Keratinocyte (primary cell): ENCODE measurements around the gene CEP131.

Experiments
- CTCF ChIP-seq, 3 experiments: IDR thresholded peaks in 1 of 3; conservative IDR thresholded peaks in 1 of 3; optimal IDR thresholded peaks in 1 of 3; 2 replicates in 2 of 3; 3 replicates in 1 of 3; pipeline versions ENCODE3 to v1.5.1; 2011; ENCODE audit warnings: low read length in 3 of 3, mild to moderate bottlenecking in 3 of 3, moderate library complexity in 2 of 3, control low read depth in 1 of 3, inconsistent platforms in 1 of 3; ENCODE audit not compliant: insufficient read depth in 2 of 3; ENCODE audit errors: extremely low read depth in 1 of 3
- EZH2 ChIP-seq: IDR thresholded peaks from one replicate; pipeline ENCODE4 v1.6.1; 2012; ENCODE audit warnings: inconsistent platforms, mild to moderate bottlenecking, low read length, moderate library complexity

GRCh38 chr17:81248649-81249048, 25.9 kb upstream of the CEP131 start:
- TF ChIP-seq EZH2 (no peak), CTCF (optimal IDR thresholded peaks at IDR 0.05 in 1 of 3, IDR thresholded peaks at IDR 0.05 in 1 of 3, conservative IDR thresholded peaks at IDR 0.05 in 1 of 3; ENCODE audit: extremely low read depth in 1 of 3, insufficient read depth in 2 of 3, low read length in 3 of 3) (no peak)
